Fibroblast of lung (primary cell): ENCODE data around the gene KIAA0232. TPM values are rescaled to one million over a fixed set of nuclear protein-coding genes. Genes with fewer than 3 reads are reported as not detected.

ENCODE experiments used
- DNase-seq, 2 donors: peaks; one replicate each; pipeline versions ENCODE4 v3.0.0 to v3.0.0-alpha.2; 2010; ENCODE audit warnings: low read depth in 2 of 2
- H2AFZ ChIP-seq: 2 replicates; pipeline ENCODE4 v1.5.1; 2012; ENCODE audit warnings: low read length, control low read depth, inconsistent platforms
- H3K27ac ChIP-seq: 2 replicates; pipeline ENCODE4 v1.5.1; 2011; ENCODE audit warnings: low read length, control low read depth; ENCODE audit not compliant: insufficient read depth
- H3K27me3 ChIP-seq: 2 replicates; pipeline ENCODE4 v1.5.1; 2011; ENCODE audit warnings: mild to moderate bottlenecking, low read length; ENCODE audit not compliant: control insufficient read depth, insufficient read depth
- H3K36me3 ChIP-seq: 2 replicates; pipeline ENCODE4 v1.5.1; 2011; ENCODE audit warnings: low read length; ENCODE audit not compliant: control insufficient read depth, insufficient read depth
- H3K4me1 ChIP-seq: 2 replicates; pipeline ENCODE4 v1.5.1; 2011; ENCODE audit warnings: low read length; ENCODE audit not compliant: control insufficient read depth, insufficient read depth; ENCODE audit errors: extremely low read depth
- H3K4me2 ChIP-seq: 2 replicates; pipeline ENCODE4 v1.5.1; 2011; ENCODE audit warnings: low read length, control low read depth; ENCODE audit not compliant: insufficient read depth; ENCODE audit errors: extremely low read depth
- H3K4me3 ChIP-seq, 4 experiments: fragments of 200-600 bp in 1 of 4; sonication (generic) in 1 of 4; replicated peaks in 1 of 4; 2 replicates each; pipeline ENCODE4 v1.5.1; 2011 to 2016; ENCODE audit warnings: low read length in 4 of 4, low read depth in 3 of 4, mild to moderate bottlenecking in 3 of 4, control low read depth in 2 of 4, inconsistent platforms in 1 of 4, mixed read lengths in 1 of 4; ENCODE audit not compliant: insufficient read depth in 1 of 4; ENCODE audit errors: control extremely low read depth in 1 of 4
- H3K79me2 ChIP-seq: 2 replicates; pipeline ENCODE4 v1.5.1; 2012; ENCODE audit warnings: mild to moderate bottlenecking, low read length, inconsistent platforms; ENCODE audit not compliant: control insufficient read depth, insufficient read depth
- H3K9ac ChIP-seq: 2 replicates; pipeline ENCODE4 v1.5.1; 2011; ENCODE audit warnings: mild to moderate bottlenecking, low read length, control low read depth; ENCODE audit not compliant: insufficient read depth
- H3K9me3 ChIP-seq: 2 replicates; pipeline ENCODE4 v1.5.1; 2012; ENCODE audit warnings: low read depth, low read length; ENCODE audit not compliant: control insufficient read depth, insufficient read depth
- H4K20me1 ChIP-seq: 2 replicates; pipeline ENCODE4 v1.5.1; 2011; ENCODE audit warnings: low read length; ENCODE audit not compliant: control insufficient read depth, insufficient read depth; ENCODE audit errors: extremely low read depth
- EZH2 ChIP-seq: IDR thresholded peaks from 2 replicates; pipeline ENCODE4 v1.5.1; 2012; ENCODE audit warnings: low read length, control low read depth, mild to moderate bottlenecking; ENCODE audit errors: missing control alignments
- polyA plus RNA-seq, 2 donors: library from polyadenylated mRNA; depleted of rRNA in 1 of 2; stranded (reverse) in 1 of 2; unstranded in 1 of 2; fragments of >200 nt; gene quantifications; 2 replicates each; pipeline ENCODE4 v1.2.1, GENCODE V29; 2011 to 2012; ENCODE audit warnings: missing spikeins in 1 of 2
- total RNA-seq: library from RNA; depleted of rRNA; stranded (reverse); fragments of >200 nt; gene quantifications from 2 replicates; pipeline ENCODE4 v1.2.1, GENCODE V29; 2014
- TF ChIP-seq, protein P1 (sequence below), 2 donors: IDR thresholded peaks in 1 of 2; conservative IDR thresholded peaks in 1 of 2; 1 replicate in 1 of 2; 2 replicates in 1 of 2; pipeline ENCODE4 v1.5.1; 2011 to 2012; ENCODE audit warnings: low read length in 2 of 2, control low read depth in 1 of 2, inconsistent platforms in 1 of 2, low read depth in 1 of 2, mild to moderate bottlenecking in 1 of 2

The KIAA0232 gene
- total and polyA plus RNA-seq, 2 donors (not counting 1 experiment from before 2014, with no cell fraction given): 18.0 to 18.8 TPM

- no peak overlapping the region for H2AFZ ChIP-seq
- H3K9ac ChIP-seq: no peak overlapping the region
- DNase-seq: no peak
- H3K4me3 ChIP-seq: no peak overlapping the region
- H4K20me1 ChIP-seq: no peaks in the 10 kb centered on the region
- no peaks in the 10 kb centered on the region for H3K79me2 ChIP-seq
- no peaks in the 10 kb centered on the region for H3K4me1 ChIP-seq
- no peaks in the 10 kb centered on the region for H3K27me3 ChIP-seq
- no peaks in the 10 kb centered on the region for H3K9me3 ChIP-seq
- H3K4me2 ChIP-seq: no peak overlapping the region
- no peaks in the 10 kb centered on the region for H3K36me3 ChIP-seq
- H3K27ac ChIP-seq: no peak overlapping the region
- TF ChIP-seq EZH2: no peak
- TF ChIP-seq, protein P1, sequence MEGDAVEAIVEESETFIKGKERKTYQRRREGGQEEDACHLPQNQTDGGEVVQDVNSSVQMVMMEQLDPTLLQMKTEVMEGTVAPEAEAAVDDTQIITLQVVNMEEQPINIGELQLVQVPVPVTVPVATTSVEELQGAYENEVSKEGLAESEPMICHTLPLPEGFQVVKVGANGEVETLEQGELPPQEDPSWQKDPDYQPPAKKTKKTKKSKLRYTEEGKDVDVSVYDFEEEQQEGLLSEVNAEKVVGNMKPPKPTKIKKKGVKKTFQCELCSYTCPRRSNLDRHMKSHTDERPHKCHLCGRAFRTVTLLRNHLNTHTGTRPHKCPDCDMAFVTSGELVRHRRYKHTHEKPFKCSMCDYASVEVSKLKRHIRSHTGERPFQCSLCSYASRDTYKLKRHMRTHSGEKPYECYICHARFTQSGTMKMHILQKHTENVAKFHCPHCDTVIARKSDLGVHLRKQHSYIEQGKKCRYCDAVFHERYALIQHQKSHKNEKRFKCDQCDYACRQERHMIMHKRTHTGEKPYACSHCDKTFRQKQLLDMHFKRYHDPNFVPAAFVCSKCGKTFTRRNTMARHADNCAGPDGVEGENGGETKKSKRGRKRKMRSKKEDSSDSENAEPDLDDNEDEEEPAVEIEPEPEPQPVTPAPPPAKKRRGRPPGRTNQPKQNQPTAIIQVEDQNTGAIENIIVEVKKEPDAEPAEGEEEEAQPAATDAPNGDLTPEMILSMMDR (conservative IDR thresholded peaks at IDR 0.05 in 1 of 2, IDR thresholded peaks at IDR 0.05 in 1 of 2; ENCODE audit: low read depth in 1 of 2, low read length in 2 of 2): no peak
Measured at GRCh38 chr4:6932918-6933317, 150.4 kb downstream of the KIAA0232 start.

Other genes starting within 250 kb of the KIAA0232 start
- gene MAN2B2, start 207.5 kb upstream of the KIAA0232 start, total RNA-seq: 11.8 and 19.0 TPM in 2 replicates
- 24.8 and 27.2 TPM in 2 replicates for gene MAN2B2, start 207.5 kb upstream of the KIAA0232 start, polyA plus RNA-seq
- 92.2 and 99.1 TPM in 2 replicates for gene MRFAP1, start 142.0 kb upstream of the KIAA0232 start, total RNA-seq
- gene MRFAP1, start 142.0 kb upstream of the KIAA0232 start, polyA plus RNA-seq: 261 and 301 TPM in 2 replicates
- not detected in 2 replicates for gene S100P, start 88.8 kb upstream of the KIAA0232 start, total RNA-seq
- gene S100P, start 88.8 kb upstream of the KIAA0232 start, polyA plus RNA-seq: not detected in 2 replicates
- 41.6 and 45.5 TPM in 2 replicates for gene MRFAP1L1, start 72.9 kb upstream of the KIAA0232 start, total RNA-seq
- gene MRFAP1L1, start 72.9 kb upstream of the KIAA0232 start, polyA plus RNA-seq: 64.7 and 77.4 TPM in 2 replicates
- 10.8 and 12.2 TPM in 2 replicates for gene BLOC1S4, start 66.6 kb upstream of the KIAA0232 start, total RNA-seq
- 12.3 and 13.5 TPM in 2 replicates for gene BLOC1S4, start 66.6 kb upstream of the KIAA0232 start, polyA plus RNA-seq
- 37.7 and 38.5 TPM in 2 replicates for gene TBC1D14, start 127.1 kb downstream of the KIAA0232 start, total RNA-seq
- 26.9 and 27.7 TPM in 2 replicates for gene TBC1D14, start 127.1 kb downstream of the KIAA0232 start, polyA plus RNA-seq